Stimulated activated CD4-positive, alpha-beta T cell treated with anti-CD3 and anti-CD28 coated beads, Interleukin-12 subunit alpha, Interleukin-12 subunit beta, amount 100 ng/mL, for 4 hours (primary cell): ENCODE results near the gene CD86.
"Not testable (repeated sequence)": the region's sequence is repeated elsewhere in the genome, so short reads cannot be mapped to it uniquely, and the experiment has no call there.

Experiments used
- DNase-seq: peaks from one replicate; pipeline ENCODE4 v3.0.0-alpha.2; 2020

CD86 gene

GRCh38 chr3:122055215-122055614 is at the start of gene CD86:
Gene CD86 (plus strand): TSS chr3:122055362. CDS start chr3:122055490, 128 bp downstream.
- DNase-seq = no peak

DNA sequence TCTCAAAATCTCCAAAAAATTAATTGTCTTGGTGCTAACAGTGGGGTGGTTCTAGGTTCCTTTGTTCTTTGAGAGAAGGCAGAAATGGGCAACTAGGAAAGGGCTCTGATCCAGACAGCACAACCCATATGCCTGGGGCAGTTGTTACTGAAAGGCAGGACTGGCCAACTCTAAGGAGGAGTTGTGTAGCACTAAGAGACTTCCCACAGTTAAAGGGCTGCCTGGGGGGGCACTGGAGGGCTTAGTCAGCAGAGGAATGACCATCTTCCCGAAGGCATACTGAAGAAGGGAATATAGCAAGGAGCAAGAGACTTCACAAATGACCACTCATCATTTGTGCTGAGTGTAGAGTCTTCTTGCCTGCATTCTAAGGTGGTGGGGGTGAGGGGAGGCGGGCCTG is 48.9 kb upstream of the CD86 start:
- DNase-seq = no peak

DNA sequence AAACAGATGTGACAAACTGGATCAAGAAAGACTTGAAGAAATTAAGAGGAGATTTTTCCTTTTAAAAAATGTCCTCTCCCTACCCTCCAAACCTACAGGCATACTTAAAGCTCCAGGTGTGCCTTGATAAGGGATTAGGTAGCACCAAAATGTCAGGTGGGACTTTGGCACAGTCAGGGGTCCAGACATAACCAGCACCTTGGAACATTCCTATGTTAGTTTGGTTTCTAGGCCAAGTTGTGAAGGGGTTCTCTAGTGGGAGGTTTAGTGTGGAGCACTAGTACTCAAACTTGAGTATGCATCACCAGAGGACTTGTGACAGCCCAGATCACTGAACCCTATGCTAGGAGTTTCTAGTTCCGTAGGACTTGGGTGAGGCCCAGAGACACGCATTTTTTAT is 47.0 kb upstream of the CD86 start:
- no peak for DNase-seq

- no peak for DNase-seq
Measured at GRCh38 chr3:122010506-122010905, 44.7 kb upstream of the CD86 start.

GRCh38 chr3:122011396-122011795 is 43.8 kb upstream of the CD86 start:
- DNase-seq = no peak

GRCh38 chr3:122012821-122013220 is 42.3 kb upstream of the CD86 start:
- DNase-seq = no peak

DNA sequence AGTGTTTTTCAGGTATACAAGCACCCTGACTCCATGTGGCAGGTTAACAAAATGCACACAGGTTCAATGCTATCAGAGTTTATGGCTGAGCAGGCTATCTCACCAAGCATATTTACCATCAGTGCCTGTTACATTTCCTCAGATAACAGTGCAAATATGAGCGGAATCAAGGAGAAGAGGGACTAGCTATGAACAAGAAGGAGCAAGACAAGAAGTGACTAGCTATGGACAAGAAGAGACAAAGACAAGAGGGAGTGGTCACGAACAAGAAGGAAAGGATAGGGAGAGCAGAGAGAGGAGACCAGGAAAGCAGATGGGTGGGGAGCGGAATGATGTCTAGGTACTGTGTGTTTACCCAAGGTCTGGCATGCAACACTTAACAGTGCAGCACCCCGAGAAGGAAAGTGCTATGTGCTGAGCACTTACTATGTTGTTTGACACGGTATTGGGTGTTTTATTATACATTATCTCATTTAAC is 41.7 kb upstream of the CD86 start:
- no peak for DNase-seq

- no peak for DNase-seq
Measured at GRCh38 chr3:122014741-122015140, 40.4 kb upstream of the CD86 start.

- no peak for DNase-seq
Measured at GRCh38 chr3:122019493-122019892, 35.7 kb upstream of the CD86 start.

- DNase-seq = no peak
Measured at GRCh38 chr3:122021037-122021436, 34.1 kb upstream of the CD86 start.

GRCh38 chr3:122021811-122022401 is 33.3 kb upstream of the CD86 start, which contains the start of gene ILDR1:
Gene ILDR1 (minus strand): TSS chr3:122022247. CDS start chr3:122022077, 170 bp downstream.
- no peak for DNase-seq

GRCh38 chr3:122023335-122023910 is 31.7 kb upstream of the CD86 start:
- no peak for DNase-seq

DNA sequence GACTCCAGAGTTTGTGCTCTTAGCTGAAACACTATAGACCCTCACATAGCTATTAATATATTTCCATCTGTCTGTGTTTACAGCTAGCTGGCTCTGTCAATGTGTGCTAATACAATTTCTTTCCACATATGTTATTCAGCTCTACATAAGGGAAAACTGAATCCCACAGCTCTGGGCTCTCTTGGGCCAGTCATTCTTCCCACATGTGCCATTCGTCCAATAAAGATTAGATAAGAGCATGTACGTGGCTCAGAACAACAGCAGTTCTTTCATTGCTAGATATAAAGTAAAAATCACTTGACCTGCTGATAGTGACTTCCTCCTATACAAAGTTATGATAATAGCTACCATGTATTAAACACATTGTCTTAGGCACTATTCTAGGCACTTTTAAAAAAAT is 30.4 kb upstream of the CD86 start:
- no peak for DNase-seq

- no peak for DNase-seq
Measured at GRCh38 chr3:122025296-122025695, 29.9 kb upstream of the CD86 start.

DNA sequence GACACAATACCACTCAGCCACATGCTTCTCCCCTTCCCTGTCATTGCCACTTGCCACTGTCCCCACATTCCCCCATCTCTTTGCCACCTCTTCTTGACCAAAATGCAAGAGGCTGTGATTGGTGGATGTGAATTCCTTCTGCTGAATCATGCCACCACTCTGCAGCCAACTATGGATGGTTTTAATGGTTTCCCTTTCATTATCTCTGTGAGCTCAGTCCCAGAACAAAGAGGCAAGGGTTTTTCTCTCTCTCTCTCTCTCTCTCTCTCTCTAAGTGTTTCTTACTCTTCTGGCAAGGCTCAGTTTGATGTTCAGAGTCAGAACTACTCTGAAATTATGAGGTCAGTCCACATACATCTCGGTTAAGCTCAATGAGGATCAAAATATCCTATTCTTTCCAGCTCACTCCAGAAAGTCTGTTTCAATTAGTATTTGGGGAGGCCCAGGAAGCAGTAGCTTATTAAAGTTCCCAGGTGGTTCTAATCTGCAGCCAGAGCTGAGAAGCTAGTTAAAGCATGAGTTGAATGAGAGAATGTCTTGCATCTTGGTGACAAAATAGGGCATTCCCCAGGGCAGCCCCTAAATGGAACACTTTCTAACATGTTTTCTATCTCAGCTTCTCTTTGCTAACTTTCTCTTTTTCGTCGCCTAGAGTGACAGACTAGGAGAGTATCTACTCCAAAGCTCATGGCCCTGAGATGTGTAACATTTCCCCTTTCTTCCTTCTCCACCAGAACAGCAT is 24.6 kb upstream of the CD86 start:
- no peak for DNase-seq

- no peak for DNase-seq
Measured at GRCh38 chr3:122031123-122031468, 24.1 kb upstream of the CD86 start.

DNA sequence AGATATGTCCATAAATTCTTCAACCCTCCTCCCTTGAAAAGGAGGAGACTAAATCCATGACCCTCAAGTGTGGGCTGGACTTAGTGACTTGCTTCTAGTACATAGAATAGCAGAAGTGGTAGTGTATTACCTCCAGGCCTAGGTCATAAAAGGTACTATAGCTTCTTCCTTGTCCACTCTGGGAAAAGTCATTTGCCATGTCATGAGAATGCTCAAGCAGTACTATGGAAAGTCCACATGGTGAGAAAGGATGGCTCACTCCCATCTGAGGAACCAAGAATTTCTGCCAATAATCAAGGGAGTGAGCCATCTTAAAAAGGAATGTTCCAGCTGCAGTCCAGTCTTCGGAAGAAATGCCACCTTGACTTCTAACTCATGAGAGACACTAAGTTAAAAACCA is 22.6 kb upstream of the CD86 start:
- DNase-seq = no peak

- no peak for DNase-seq
Measured at GRCh38 chr3:122033023-122033422, 22.1 kb upstream of the CD86 start.

DNA sequence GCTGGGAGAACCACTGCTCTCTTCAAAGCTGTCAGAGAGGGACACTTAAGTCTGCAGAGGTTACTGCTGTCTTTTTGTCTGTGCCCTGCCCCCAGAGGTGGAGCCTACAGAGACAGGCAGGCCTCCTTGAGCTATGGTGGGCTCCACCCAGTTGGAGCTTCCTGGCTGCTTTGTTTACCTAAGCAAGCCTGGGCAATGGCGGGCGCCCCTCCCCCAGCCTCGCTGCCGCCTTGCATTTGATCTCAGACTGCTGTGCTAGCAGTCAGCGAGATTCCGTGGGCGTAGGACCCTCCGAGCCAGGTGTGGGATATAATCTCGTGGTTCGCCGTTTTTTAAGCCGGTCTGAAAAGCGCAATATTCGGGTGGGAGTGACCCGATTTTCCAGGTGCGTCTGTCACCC is 7.9 kb upstream of the CD86 start:
- not testable (repeated sequence) for DNase-seq

GRCh38 chr3:122047773-122048172 is 7.4 kb upstream of the CD86 start:
- DNase-seq = not testable (repeated sequence)

- DNase-seq = no peak
Measured at GRCh38 chr3:122052968-122053367, 2.2 kb upstream of the CD86 start.

GRCh38 chr3:122057671-122058070 is 2.5 kb downstream of the CD86 start:
- no peak for DNase-seq

DNA sequence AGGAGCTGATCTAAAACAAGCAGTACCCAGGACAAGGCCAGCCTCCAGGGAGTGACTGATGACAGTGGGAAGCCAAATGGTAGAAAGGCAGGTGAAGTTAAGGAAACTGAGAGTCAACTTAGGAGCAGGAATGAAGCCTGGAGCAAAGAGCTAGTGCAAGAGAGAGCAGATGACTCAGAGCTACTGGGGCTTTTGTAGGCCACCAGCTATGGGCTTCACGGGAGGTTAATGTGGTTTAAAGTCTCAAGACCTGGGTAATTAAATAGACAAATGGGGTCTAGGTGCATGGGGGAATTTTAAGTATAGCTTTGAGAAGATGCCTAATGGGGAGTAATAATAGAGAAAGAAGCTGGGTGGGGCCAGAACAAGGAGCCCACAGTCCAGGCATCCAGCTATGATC is 3.1 kb downstream of the CD86 start:
- no peak for DNase-seq

DNA sequence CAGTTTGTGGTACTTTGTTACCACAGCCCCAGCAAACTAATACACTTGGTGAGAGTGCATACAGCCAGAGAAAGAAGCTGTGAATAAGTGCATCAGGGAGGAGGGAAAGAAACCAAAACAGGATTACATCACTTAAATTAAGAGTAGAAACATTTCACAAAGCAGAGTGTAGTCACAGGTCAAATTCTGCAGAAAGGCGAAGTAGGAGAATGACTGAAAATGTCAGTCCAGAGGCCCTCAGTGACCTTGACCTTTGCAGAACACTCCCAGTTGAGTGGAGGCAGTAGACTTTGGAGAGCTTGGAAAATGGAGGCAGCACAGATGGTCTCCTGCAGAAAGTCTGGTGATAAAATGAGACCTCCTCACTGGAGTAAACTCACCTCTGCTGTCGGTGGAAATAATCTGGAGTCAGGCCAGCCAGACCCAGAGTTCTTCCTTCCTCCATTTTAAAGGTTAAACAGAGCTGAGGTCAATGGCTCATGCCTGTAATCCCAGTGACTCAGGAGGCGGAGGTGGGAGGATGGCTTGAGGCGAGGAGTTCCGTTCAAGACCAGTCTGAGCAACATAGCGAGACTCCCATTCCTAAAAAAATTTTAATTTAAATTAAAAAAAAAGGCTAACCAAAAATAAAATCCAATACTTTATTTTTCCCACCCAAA is 5.0 kb downstream of the CD86 start:
- DNase-seq = no peak
